Renal cortical epithelial cell (primary cell): ENCODE results near the gene PPP3R2. TPM values are rescaled to one million over a fixed set of nuclear protein-coding genes. Genes with fewer than 3 reads are reported as not detected.

Source experiments
- total RNA-seq: library from RNA; depleted of rRNA; stranded (reverse); fragments of >200 nt; gene quantifications from 2 replicates; pipeline ENCODE4 v1.2.3, GENCODE V29; 2014

PPP3R2 gene
- total RNA-seq, 1 donor from 2014 or later, result not detected

Other genes starting within 250 kb of the PPP3R2 start
- 0.94 and 1.6 TPM in 2 replicates for gene BAAT, start 210.0 kb downstream of the PPP3R2 start, total RNA-seq
- gene MRPL50, start 196.4 kb downstream of the PPP3R2 start, total RNA-seq, result 18.4 and 21.1 TPM in 2 replicates
- gene ZNF189, start 196.1 kb downstream of the PPP3R2 start, total RNA-seq, result 16.8 and 36.3 TPM in 2 replicates
- gene ALDOB, start 159.2 kb downstream of the PPP3R2 start, total RNA-seq, result not detected in 2 replicates
- gene RNF20, start 61.1 kb downstream of the PPP3R2 start, total RNA-seq, result 19.4 and 47.3 TPM in 2 replicates
- gene GRIN3A, start 143.7 kb upstream of the PPP3R2 start, total RNA-seq, result not detected in 2 replicates